ENCODE data around the gene DLG5.

DLG5 gene

DNA sequence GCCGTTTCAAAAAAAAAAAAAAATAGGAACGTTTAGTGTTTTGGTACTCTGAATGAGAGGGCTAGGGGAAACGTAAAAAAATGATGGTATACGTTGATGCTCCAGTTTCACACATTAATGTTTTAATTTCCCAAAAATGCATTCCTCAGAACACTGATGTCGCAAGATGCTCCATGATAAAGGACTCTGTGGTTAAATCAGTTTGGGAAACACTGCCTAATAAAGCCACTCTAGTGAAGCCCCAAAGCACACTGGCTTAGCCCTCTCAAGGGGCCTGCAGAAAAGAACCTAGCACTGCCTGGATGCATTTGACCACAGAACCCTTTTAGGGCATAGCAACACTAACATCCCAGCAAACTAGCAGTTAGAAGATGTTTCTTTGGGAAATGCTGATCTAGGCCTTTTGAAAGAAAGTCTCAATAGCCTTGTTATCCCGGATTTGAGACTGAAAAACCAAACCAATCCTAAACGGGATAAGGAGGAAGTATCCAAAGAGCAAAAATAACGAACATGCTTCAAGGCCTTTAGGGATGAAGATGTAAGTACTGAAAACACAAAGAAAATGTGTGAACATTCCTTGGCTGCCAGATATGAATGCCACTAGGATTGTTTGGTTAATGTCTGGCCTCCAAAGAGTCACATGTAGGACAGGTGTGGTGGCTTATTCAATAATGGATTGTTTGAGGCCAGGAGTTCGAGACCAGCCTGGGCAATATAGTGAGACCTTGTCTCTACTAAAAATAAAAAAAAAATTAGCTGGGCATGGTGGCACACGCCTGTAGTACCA, 11.0 kb downstream of the DLG5 start:
- TF ChIP-seq, protein P1, sequence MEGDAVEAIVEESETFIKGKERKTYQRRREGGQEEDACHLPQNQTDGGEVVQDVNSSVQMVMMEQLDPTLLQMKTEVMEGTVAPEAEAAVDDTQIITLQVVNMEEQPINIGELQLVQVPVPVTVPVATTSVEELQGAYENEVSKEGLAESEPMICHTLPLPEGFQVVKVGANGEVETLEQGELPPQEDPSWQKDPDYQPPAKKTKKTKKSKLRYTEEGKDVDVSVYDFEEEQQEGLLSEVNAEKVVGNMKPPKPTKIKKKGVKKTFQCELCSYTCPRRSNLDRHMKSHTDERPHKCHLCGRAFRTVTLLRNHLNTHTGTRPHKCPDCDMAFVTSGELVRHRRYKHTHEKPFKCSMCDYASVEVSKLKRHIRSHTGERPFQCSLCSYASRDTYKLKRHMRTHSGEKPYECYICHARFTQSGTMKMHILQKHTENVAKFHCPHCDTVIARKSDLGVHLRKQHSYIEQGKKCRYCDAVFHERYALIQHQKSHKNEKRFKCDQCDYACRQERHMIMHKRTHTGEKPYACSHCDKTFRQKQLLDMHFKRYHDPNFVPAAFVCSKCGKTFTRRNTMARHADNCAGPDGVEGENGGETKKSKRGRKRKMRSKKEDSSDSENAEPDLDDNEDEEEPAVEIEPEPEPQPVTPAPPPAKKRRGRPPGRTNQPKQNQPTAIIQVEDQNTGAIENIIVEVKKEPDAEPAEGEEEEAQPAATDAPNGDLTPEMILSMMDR (IDR thresholded peaks at IDR 0.05; ENCODE audit: borderline replicate concordance, extremely low read depth, low read length, poor library complexity, severe bottlenecking) = no peak
- no peak for TF ChIP-seq EZH2 (IDR thresholded peaks at IDR 0.05; ENCODE audit: borderline replicate concordance, low read depth, low read length, severe bottlenecking)
- Histone ChIP-seq H3K79me2 (ENCODE audit: insufficient read depth, low read length) (peaks cover 51% of the 10 kb centered on the region), H3K4me3 (ENCODE audit: low read depth in 1 of 2, low read length in 2 of 2) (no peak overlapping the region), H3K36me3 (ENCODE audit: insufficient read depth, low read length) (no peaks in the 10 kb centered on the region), H3K4me1 (ENCODE audit: insufficient read depth, low read length) (no peaks in the 10 kb centered on the region), H3K4me2 (ENCODE audit: insufficient read depth, low read length) (no peak overlapping the region), H3K9me3 (ENCODE audit: insufficient read depth, low read length, severe bottlenecking) (no peaks in the 10 kb centered on the region), H3K27me3 (ENCODE audit: insufficient read depth, low read length, poor library complexity) (no peaks in the 10 kb centered on the region), H4K20me1 (ENCODE audit: insufficient read depth, low read length) (peaks cover 39% of the 10 kb centered on the region), H3K9ac (ENCODE audit: low read depth, low read length) (no peak overlapping the region), H2AFZ (ENCODE audit: low read depth, low read length) (no peak overlapping the region), H3K27ac (ENCODE audit: low read length) (no peak overlapping the region)
- ATAC-seq (ENCODE audit: insufficient read depth, low read depth) (no peak), DNase-seq (no peak)

DNA sequence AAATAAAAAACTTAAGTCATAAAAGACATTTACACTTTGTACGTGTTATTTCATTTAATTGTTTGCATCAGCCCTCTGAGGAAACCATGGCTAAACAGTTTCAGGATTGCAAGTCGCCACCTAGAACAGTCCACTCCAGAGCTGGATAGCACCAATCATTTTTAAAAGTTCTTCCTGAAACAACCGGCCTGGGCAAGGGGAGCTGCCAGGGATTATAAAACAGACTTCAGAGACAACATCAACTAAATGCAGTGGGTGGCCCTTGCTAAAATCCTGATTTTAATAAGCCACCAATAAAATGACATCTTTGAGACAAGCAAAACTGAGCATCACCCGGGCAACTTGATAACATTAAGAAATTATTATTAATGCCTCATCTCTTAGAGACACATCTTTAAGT, 13.5 kb downstream of the DLG5 start:
- H3K9me3 ChIP-seq (ENCODE audit: insufficient read depth, low read length, severe bottlenecking) = no peaks in the 10 kb centered on the region
- H3K79me2 ChIP-seq (ENCODE audit: insufficient read depth, low read length) = peaks cover 42% of the 10 kb centered on the region
- no peak overlapping the region for H2AFZ ChIP-seq (ENCODE audit: low read depth, low read length)
- no peak overlapping the region for H3K27ac ChIP-seq (ENCODE audit: low read length)
- ATAC-seq (ENCODE audit: insufficient read depth, low read depth) = no peak
- no peak overlapping the region for H3K9ac ChIP-seq (ENCODE audit: low read depth, low read length)
- TF ChIP-seq, protein P1 (IDR thresholded peaks at IDR 0.05; ENCODE audit: borderline replicate concordance, extremely low read depth, low read length, poor library complexity, severe bottlenecking) = no peak
- no peak for TF ChIP-seq EZH2 (IDR thresholded peaks at IDR 0.05; ENCODE audit: borderline replicate concordance, low read depth, low read length, severe bottlenecking)
- DNase-seq = no peak
- H4K20me1 ChIP-seq (ENCODE audit: insufficient read depth, low read length) = peaks cover 36% of the 10 kb centered on the region
- no peak overlapping the region for H3K4me3 ChIP-seq (ENCODE audit: low read depth in 1 of 2, low read length in 2 of 2)
- no peaks in the 10 kb centered on the region for H3K36me3 ChIP-seq (ENCODE audit: insufficient read depth, low read length)
- H3K27me3 ChIP-seq (ENCODE audit: insufficient read depth, low read length, poor library complexity) = no peaks in the 10 kb centered on the region
- no peaks in the 10 kb centered on the region for H3K4me1 ChIP-seq (ENCODE audit: insufficient read depth, low read length)
- H3K4me2 ChIP-seq (ENCODE audit: insufficient read depth, low read length) = no peak overlapping the region

DNA sequence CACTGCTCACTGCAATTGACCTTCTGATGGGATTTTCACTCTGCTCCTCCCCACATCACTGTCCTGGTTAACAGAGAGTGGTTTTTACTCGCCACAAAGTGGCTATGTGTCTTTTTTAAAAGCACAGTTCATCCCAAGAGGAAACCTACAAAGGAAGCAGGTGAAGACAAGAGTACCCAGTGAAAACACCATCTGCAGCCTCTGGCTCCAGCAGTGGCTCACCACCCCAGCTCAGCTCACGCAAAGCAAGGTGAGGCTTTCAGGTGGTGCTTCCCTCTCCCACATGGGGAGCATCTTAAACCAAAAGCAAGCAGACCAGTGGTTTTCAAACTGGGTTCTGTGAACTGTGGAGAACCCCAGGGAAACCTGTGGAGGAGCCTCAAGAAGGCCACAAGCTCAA, 14.0 kb downstream of the DLG5 start:
- Histone ChIP-seq H3K27ac (ENCODE audit: low read length) (no peak overlapping the region), H3K9me3 (ENCODE audit: insufficient read depth, low read length, severe bottlenecking) (no peaks in the 10 kb centered on the region), H4K20me1 (ENCODE audit: insufficient read depth, low read length) (peaks cover 40% of the 10 kb centered on the region), H3K27me3 (ENCODE audit: insufficient read depth, low read length, poor library complexity) (no peaks in the 10 kb centered on the region), H3K9ac (ENCODE audit: low read depth, low read length) (no peak overlapping the region), H3K4me2 (ENCODE audit: insufficient read depth, low read length) (no peak overlapping the region), H3K79me2 (ENCODE audit: insufficient read depth, low read length) (peaks cover 46% of the 10 kb centered on the region), H3K4me3 (ENCODE audit: low read depth in 1 of 2, low read length in 2 of 2) (no peak overlapping the region), H3K4me1 (ENCODE audit: insufficient read depth, low read length) (no peaks in the 10 kb centered on the region), H3K36me3 (ENCODE audit: insufficient read depth, low read length) (no peaks in the 10 kb centered on the region), H2AFZ (ENCODE audit: low read depth, low read length) (no peak overlapping the region)
- TF ChIP-seq EZH2 (IDR thresholded peaks at IDR 0.05; ENCODE audit: borderline replicate concordance, low read depth, low read length, severe bottlenecking) = no peak
- TF ChIP-seq, protein P1 (IDR thresholded peaks at IDR 0.05; ENCODE audit: borderline replicate concordance, extremely low read depth, low read length, poor library complexity, severe bottlenecking) = no peak
- no peak for DNase-seq
- peak; percentile 35; the same call in 1 of the 3 replicates for ATAC-seq (ENCODE audit: insufficient read depth, low read depth)
